Aorta (tissue), 5 donors: ENCODE data around the gene PAQR4. TPM values are rescaled to one million over a fixed set of nuclear protein-coding genes. Genes with fewer than 3 reads are reported as not detected.

Source experiments
- ATAC-seq: fragments of 200-7000 bp; cut with Tn5 transposase; one replicate; pipeline ENCODE4 v1.9.1; 2022; ENCODE audit warnings: moderate library complexity; ENCODE audit not compliant: low FRiP score
- DNase-seq, 2 donors: peaks; one replicate each; pipeline ENCODE4 v3.0.0-alpha.2; 2020
- H3K27ac ChIP-seq, 2 donors: one replicate each; pipeline ENCODE4 v1.5.1; 2013; ENCODE audit warnings: low read length in 2 of 2, mild to moderate bottlenecking in 2 of 2, moderate library complexity in 2 of 2, control low read depth in 1 of 2, inconsistent platforms in 1 of 2, low read depth in 1 of 2
- H3K27me3 ChIP-seq, 2 donors: one replicate each; pipeline ENCODE4 v1.6.1; 2013; ENCODE audit warnings: control low read depth in 1 of 2, low read length in 1 of 2, mild to moderate bottlenecking in 1 of 2, moderate library complexity in 1 of 2; ENCODE audit not compliant: insufficient read depth in 2 of 2, control insufficient read depth in 1 of 2
- H3K36me3 ChIP-seq, 2 donors: one replicate each; pipeline ENCODE4 v1.6.1; 2013; ENCODE audit warnings: control low read depth in 1 of 2, low read length in 1 of 2, mild to moderate bottlenecking in 1 of 2; ENCODE audit not compliant: insufficient read depth in 2 of 2, control insufficient read depth in 1 of 2
- H3K4me1 ChIP-seq, 2 donors: one replicate each; pipeline ENCODE4 v1.6.1; 2013; ENCODE audit warnings: low read length in 2 of 2, control low read depth in 1 of 2, mild to moderate bottlenecking in 1 of 2, moderate library complexity in 1 of 2; ENCODE audit not compliant: insufficient read depth in 2 of 2, control insufficient read depth in 1 of 2
- H3K4me3 ChIP-seq, 2 donors: one replicate each; pipeline ENCODE4 v1.5.1; 2013; ENCODE audit warnings: low read length in 2 of 2, control low read depth in 1 of 2, mild to moderate bottlenecking in 1 of 2
- H3K9me3 ChIP-seq: one replicate; pipeline ENCODE4 v1.6.1; 2013; ENCODE audit warnings: mild to moderate bottlenecking, low read length; ENCODE audit not compliant: control insufficient read depth
- WGBS, 2 donors: extraction: QIAGEN DNeasy Blood & Tissue Kit; methylation state at CpG; one replicate each; pipeline ENCODE4 v1.1.7; 2013; 5-methylcytosine and 5-hydroxymethylcytosine counted together
- intact Hi-C, 2 donors: fragments of 100-400 bp; cut with DNase I; formaldehyde crosslinking; loops; one replicate each; pipeline versions ENCODE4 v1.14.2 to v1.15.0; 2022
- polyA plus RNA-seq, 2 donors: library from polyadenylated mRNA; stranded (reverse); fragments of 200-250 nt; gene quantifications; one replicate each; pipeline ENCODE4 v1.2.3, GENCODE V29; 2013
- total RNA-seq, 2 donors: library from RNA; stranded (reverse); fragmentation: NEBNext Ultra II Directional; extraction: Animal tissue kit (Norgen Biotek cat#: 25700); gene quantifications; one replicate each; pipeline ENCODE4 v1.2.1, GENCODE V29; 2021
- donor health status: healthy with polysubstance abuse.
- donor health status: Bipolar disorder and iron deficiency.
- donor health status: DM: no; HTN: no; CAD: no.
- donor health status: DM: no; HTN: no; CAD: no.
- donor health status: DM: yes; HTN: yes; CAD: no.

The PAQR4 gene
- total and polyA plus RNA-seq, 4 donors, result 1.5 to 5.7 (median 3.3) TPM

- Histone ChIP-seq H3K9me3 (no peaks in the 10 kb centered on the region), H3K4me3 (no peak overlapping the region), H3K27ac (no peak overlapping the region), H3K36me3 (peaks cover 0 to 4% of the 10 kb centered on the region in 2 donors), H3K27me3 (no peaks in the 10 kb centered on the region), H3K4me1 (no peaks in the 10 kb centered on the region)
- 85 to 88% methylated on average over 16 of the region's 16 CpGs for WGBS, 2 donors
- intact Hi-C loops, result no loop called here
- no peak for ATAC-seq
- DNase-seq, result no peak
Observed at GRCh38 chr16:2950773-2951172, 18.4 kb upstream of the PAQR4 start.

- WGBS, 2 donors, result 71 to 72% methylated on average over 11 of the region's 11 CpGs
- H3K27ac ChIP-seq, result no peak overlapping the region
- intact Hi-C loops, result no loop called here
- DNase-seq, result no peak
- H3K4me3 ChIP-seq, result no peak overlapping the region
- H3K36me3 ChIP-seq, result peaks cover 0 to 4% of the 10 kb centered on the region in 2 donors
- no peak for ATAC-seq
- H3K27me3 ChIP-seq, result no peaks in the 10 kb centered on the region
- H3K9me3 ChIP-seq, result no peaks in the 10 kb centered on the region
- H3K4me1 ChIP-seq, result no peaks in the 10 kb centered on the region
Observed at GRCh38 chr16:2952679-2953078, 16.5 kb upstream of the PAQR4 start.

DNA sequence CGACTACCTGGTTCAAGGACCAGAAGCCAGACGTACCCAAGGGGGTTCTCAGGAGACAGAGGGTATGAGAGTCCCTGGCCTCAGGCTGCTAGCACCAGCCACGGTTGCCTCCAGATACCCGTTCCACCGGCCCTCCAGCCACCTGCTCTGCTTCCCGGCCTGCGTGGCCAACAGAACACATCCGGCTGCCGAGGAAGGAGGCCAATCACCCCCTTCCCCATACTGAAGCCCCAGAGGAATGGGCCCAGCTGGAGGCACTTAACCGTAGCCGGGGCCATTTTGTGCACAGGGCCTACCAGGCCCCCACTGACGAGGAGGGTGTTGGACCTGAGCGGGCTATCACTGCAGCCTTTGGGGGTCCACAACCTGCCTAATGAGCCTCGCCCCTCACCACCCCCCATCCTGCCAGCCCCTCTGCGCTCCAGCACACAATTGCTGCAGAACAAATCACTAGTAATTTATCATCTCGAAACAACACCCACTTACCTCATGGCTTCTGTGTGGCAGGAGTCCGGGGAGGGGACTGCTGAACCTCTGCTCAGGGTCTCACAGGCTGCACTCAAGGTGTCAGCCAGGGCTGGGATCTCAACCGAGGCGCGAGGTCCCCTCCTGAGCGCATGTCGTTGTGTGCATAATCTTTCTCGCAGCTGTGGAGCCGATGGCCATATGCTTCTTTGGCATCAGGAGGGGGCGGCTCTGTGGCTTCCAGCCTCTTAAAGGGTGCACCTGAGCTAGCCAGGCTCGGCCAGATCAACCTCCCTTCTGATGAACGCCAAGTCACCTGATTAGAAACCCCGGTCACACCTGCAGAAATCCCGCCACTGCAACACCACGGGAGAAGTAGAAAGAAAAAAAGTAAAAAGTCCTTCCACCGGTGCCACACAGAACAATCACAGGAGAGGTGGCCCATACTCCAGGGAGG is 15.2 kb upstream of the PAQR4 start:
- DNase-seq, result no peak
- intact Hi-C loops, result no loop called here
- no peak for ATAC-seq
- Histone ChIP-seq H3K4me1 (no peaks in the 10 kb centered on the region), H3K36me3 (peaks cover 0 to 1% of the 10 kb centered on the region in 2 donors), H3K4me3 (no peak overlapping the region), H3K9me3 (no peaks in the 10 kb centered on the region), H3K27ac (no peak overlapping the region), H3K27me3 (no peaks in the 10 kb centered on the region)
- WGBS, 2 donors, result 41 to 48% methylated on average over 31 of the region's 31 CpGs

GRCh38 chr16:2954656-2955381 is 14.3 kb upstream of the PAQR4 start:
- WGBS, 2 donors, result 46 to 57% methylated on average over 20 to 26 of the region's 26 CpGs
- Histone ChIP-seq H3K36me3 (no peaks in the 10 kb centered on the region), H3K4me3 (no peak overlapping the region), H3K27me3 (no peaks in the 10 kb centered on the region), H3K4me1 (no peaks in the 10 kb centered on the region), H3K27ac (no peak overlapping the region), H3K9me3 (no peaks in the 10 kb centered on the region)
- DNase-seq, result no peak
- intact Hi-C loops, result no loop called here
- no peak for ATAC-seq

- intact Hi-C loops, result no loop called here
- Histone ChIP-seq H3K4me1 (no peaks in the 10 kb centered on the region), H3K4me3 (no peak overlapping the region), H3K9me3 (no peaks in the 10 kb centered on the region), H3K27me3 (no peaks in the 10 kb centered on the region), H3K36me3 (no peaks in the 10 kb centered on the region), H3K27ac (no peak overlapping the region)
- 50 to 59% methylated on average over 10 of the region's 10 CpGs for WGBS, 2 donors
- no peak for ATAC-seq
- DNase-seq, result no peak
Observed at GRCh38 chr16:2955438-2955778, 13.7 kb upstream of the PAQR4 start.

DNA sequence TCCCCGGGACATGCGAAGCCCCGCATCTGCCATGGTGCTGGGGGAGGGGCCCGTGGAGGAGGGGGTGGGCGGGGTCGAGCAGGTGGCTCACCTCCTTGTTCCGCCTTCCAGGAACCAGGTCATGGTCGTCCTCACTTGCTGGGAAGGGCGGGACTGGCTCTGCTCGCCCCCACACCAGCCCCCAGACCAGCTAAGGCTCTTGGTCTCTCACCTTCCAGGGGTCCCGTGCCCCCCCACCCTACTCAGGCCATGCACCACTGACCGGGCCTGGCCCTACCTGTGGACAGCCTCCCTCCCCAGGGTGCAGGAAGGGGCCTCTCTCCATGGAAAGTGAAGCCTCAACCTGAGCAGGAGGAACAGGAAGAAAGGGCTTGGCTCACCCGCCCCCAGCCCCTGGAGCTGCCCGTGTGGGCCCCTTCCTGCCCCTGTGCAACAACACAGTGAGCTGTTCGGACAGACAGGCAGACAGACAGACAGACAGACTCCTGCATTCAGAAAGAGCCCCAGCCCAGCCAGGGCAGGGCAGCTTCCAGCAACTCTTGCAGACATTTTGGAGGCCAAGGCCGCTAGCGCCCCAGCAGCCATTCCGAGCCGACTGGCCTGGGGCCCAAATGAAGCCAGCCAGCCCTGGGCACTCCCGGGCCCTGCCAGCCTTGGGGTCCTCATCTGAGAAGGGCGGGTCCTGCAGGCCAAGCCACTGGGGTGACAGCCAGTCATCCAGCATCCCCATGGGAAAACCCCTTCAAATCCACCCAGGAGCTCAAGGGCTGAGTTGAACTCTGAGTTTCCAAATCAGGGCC is 13.2 kb upstream of the PAQR4 start:
- no peaks in the 10 kb centered on the region for H3K36me3 ChIP-seq
- intact Hi-C loops, result no loop called here
- H3K4me3 ChIP-seq, result no peak overlapping the region
- WGBS, 2 donors, result 40 to 41% methylated on average over 17 to 21 of the region's 21 CpGs
- no peaks in the 10 kb centered on the region for H3K9me3 ChIP-seq
- DNase-seq (no peak), ATAC-seq (no peak)
- no peaks in the 10 kb centered on the region for H3K4me1 ChIP-seq
- H3K27me3 ChIP-seq, result no peaks in the 10 kb centered on the region
- no peak overlapping the region for H3K27ac ChIP-seq

DNA sequence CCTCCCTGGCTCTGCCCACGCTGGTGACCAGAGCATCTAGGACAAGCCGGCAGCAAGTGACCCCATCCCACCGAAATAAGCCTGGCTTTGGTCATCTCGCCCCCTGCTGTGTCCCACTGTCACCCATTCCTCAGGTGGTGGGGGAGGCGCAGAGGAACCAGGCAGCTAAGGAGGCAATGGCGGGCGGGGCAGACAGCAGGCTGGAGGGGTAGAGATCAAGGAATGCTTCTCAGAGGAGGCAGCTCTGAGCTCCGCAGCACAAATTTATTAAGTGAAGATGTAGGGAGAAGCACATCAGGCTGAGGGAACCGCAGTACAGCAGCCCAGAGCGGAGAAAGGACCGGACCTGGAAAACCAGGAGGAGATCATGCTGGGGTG is 12.6 kb upstream of the PAQR4 start:
- H3K4me3 ChIP-seq, result no peak overlapping the region
- H3K9me3 ChIP-seq, result no peaks in the 10 kb centered on the region
- H3K27ac ChIP-seq, result no peak overlapping the region
- intact Hi-C loops, result no loop called here
- H3K27me3 ChIP-seq, result no peaks in the 10 kb centered on the region
- WGBS, 2 donors, result 79 to 83% methylated on average over 11 of the region's 11 CpGs
- ATAC-seq, result no peak
- H3K4me1 ChIP-seq, result no peaks in the 10 kb centered on the region
- no peak for DNase-seq
- H3K36me3 ChIP-seq, result no peaks in the 10 kb centered on the region

DNA sequence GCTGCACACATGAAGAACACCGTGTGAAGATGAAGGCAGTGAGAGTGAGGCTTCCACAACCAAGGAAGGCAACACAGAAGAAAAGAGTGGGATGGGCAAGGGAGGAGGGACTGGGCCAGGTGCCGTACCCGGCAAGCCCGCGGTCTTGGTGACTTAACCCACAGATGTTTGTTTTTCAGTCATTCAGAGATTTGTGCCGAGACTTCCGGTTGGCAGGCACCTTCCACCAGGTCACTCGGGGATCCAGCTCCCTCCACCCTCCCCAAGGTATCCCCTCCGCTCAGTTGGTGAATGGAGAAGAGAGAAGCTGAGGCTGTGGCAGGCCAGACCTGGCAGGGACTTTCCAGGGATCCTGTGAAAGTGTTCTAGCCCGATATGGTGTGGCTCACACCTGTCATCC is 9.9 kb upstream of the PAQR4 start:
- Histone ChIP-seq H3K27me3 (no peaks in the 10 kb centered on the region), H3K36me3 (no peaks in the 10 kb centered on the region), H3K4me1 (no peaks in the 10 kb centered on the region), H3K4me3 (no peak overlapping the region), H3K9me3 (no peaks in the 10 kb centered on the region), H3K27ac (no peak overlapping the region)
- ATAC-seq (no peak), DNase-seq (no peak)
- intact Hi-C loops, result no loop called here
- 56 to 62% methylated on average over 10 of the region's 10 CpGs for WGBS, 2 donors
